Esophagus muscularis mucosa (tissue), 4 donors: ENCODE data around the gene RBM8A. TPM values are rescaled to one million over a fixed set of nuclear protein-coding genes. Genes with fewer than 3 reads are reported as not detected.
A peak's percentile ranks its signal among the peaks of the same experiment; 100 is the strongest.
"Not testable (repeated sequence)": the region's sequence is repeated elsewhere in the genome, so short reads cannot be mapped to it uniquely, and the experiment has no call there.

ENCODE experiments used
- DNase-seq: peaks from one replicate; pipeline ENCODE4 v3.0.0-alpha.2; 2017; ENCODE audit errors: extremely low spot score
- H3K27ac ChIP-seq, 4 donors: fragments of 200-600 bp; sonication (generic); replicated peaks in 1 of 4; 1 replicate in 3 of 4; 2 replicates in 1 of 4; pipeline ENCODE4 v1.5.1; 2016 to 2019; ENCODE audit warnings: mild to moderate bottlenecking in 1 of 4
- H3K27me3 ChIP-seq, 4 donors: fragments of 200-600 bp; sonication (generic); one replicate each; pipeline versions ENCODE4 v1.5.1 to v1.6.0; 2016 to 2019
- H3K36me3 ChIP-seq, 4 donors: fragments of 200-600 bp; sonication (generic); one replicate each; pipeline ENCODE4 v1.5.1; 2016 to 2019
- H3K4me1 ChIP-seq, 4 donors: fragments of 200-600 bp; sonication (generic); one replicate each; pipeline ENCODE4 v1.5.1; 2016 to 2019
- H3K4me3 ChIP-seq, 4 donors: fragments of 200-600 bp; sonication (generic); 1 replicate in 2 of 4; 2 replicates in 2 of 4; pipeline ENCODE4 v1.5.1; 2016 to 2019; ENCODE audit warnings: mild to moderate bottlenecking in 4 of 4, moderate library complexity in 1 of 4
- H3K9me3 ChIP-seq, 4 donors: fragments of 200-600 bp; sonication (generic); 1 replicate in 3 of 4; 2 replicates in 1 of 4; pipeline ENCODE4 v1.5.1; 2016 to 2019
- EP300 ChIP-seq: sonication (generic); formaldehyde crosslinking; IDR thresholded peaks from one replicate; pipeline ENCODE4 v1.6.1; 2017; ENCODE audit warnings: antibody characterized with exemption
- POLR2A ChIP-seq: fragments of 450-650 bp; IDR thresholded peaks from one replicate; pipeline ENCODE4 v1.6.1; 2017; ENCODE audit warnings: antibody characterized with exemption, moderate library complexity, mild to moderate bottlenecking, low read depth
- POLR2AphosphoS5 ChIP-seq, 2 donors: sonication (generic); formaldehyde crosslinking; IDR thresholded peaks; one replicate each; pipeline ENCODE4 v1.6.1; 2017; ENCODE audit warnings: antibody characterized with exemption in 2 of 2
- WGBS: methylation state at CpG from one replicate; pipeline ENCODE4 v1.1.5; 2018; 5-methylcytosine and 5-hydroxymethylcytosine counted together
- intact Hi-C: fragments of 100-400 bp; cut with DNase I; formaldehyde crosslinking; loops from one replicate; pipeline ENCODE4 v1.15.1; 2023
- total RNA-seq, 4 donors: library from RNA; depleted of rRNA; stranded (reverse); fragments of >200 nt; gene quantifications; one replicate each; pipeline versions ENCODE4 v1.1.0 to v1.2.1, GENCODE V29; 2016
- TF ChIP-seq, protein P1 (sequence below), 3 experiments: fragments of 200-600 bp in 2 of 3; fragments of 450-650 bp in 1 of 3; sonication (generic) in 2 of 3; IDR thresholded peaks; one replicate each; pipeline ENCODE4 v1.5.1; 2017 to 2019; ENCODE audit warnings: antibody characterized with exemption in 3 of 3, mild to moderate bottlenecking in 2 of 3, moderate library complexity in 1 of 3

Gene RBM8A
- total RNA-seq, 4 donors from 2014 or later, result 42.8 to 119 (median 69.7) TPM

DNA sequence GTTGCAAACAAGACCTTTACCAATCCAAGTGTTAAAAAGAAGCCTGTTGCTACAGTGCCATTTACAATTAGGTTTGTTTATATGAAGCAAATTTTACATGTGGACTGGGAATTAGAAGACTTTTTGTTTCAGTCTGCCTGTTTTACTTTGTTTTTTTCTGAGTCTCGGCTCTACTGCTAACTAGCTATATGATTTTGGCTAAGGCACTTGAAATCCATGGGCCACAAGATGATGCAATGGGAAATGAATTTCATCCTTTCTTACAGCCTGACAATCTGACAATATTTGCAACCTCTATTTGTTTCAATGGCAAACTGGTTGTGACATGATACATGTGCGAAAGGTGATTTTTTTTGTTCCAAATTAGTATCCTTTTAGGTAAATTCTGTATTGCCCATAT, 5.0 kb downstream of the RBM8A start:
- no peak overlapping the region for H3K4me3 ChIP-seq
- TF ChIP-seq POLR2AphosphoS5 (IDR thresholded peaks at IDR 0.05) (no peak), EP300 (no peak)
- TF ChIP-seq, protein P1, sequence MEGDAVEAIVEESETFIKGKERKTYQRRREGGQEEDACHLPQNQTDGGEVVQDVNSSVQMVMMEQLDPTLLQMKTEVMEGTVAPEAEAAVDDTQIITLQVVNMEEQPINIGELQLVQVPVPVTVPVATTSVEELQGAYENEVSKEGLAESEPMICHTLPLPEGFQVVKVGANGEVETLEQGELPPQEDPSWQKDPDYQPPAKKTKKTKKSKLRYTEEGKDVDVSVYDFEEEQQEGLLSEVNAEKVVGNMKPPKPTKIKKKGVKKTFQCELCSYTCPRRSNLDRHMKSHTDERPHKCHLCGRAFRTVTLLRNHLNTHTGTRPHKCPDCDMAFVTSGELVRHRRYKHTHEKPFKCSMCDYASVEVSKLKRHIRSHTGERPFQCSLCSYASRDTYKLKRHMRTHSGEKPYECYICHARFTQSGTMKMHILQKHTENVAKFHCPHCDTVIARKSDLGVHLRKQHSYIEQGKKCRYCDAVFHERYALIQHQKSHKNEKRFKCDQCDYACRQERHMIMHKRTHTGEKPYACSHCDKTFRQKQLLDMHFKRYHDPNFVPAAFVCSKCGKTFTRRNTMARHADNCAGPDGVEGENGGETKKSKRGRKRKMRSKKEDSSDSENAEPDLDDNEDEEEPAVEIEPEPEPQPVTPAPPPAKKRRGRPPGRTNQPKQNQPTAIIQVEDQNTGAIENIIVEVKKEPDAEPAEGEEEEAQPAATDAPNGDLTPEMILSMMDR (IDR thresholded peaks at IDR 0.05), result no peak
- 63% methylated on average over 2 of the region's 2 CpGs for WGBS
- no peak overlapping the region for H3K27ac ChIP-seq
- H3K27me3 ChIP-seq, result no peaks in the 10 kb centered on the region
- H3K9me3 ChIP-seq, result no peaks in the 10 kb centered on the region
- intact Hi-C loops, result no loop called here
- peaks cover 23 to 35% (median 35%) of the 10 kb centered on the region in 4 donors for H3K4me1 ChIP-seq
- no peak for DNase-seq
- H3K36me3 ChIP-seq, result peaks cover 0 to 30% (median 17%) of the 10 kb centered on the region in 4 donors

GRCh38 chr1:145920297-145920696, 7.0 kb downstream of the RBM8A start:
- H3K36me3 ChIP-seq, result peaks cover 6 to 36% (median 25%) of the 10 kb centered on the region in 4 donors
- DNase-seq, H3K27ac ChIP-seq, H3K27me3 ChIP-seq, H3K9me3 ChIP-seq, intact Hi-C loops, H3K4me3 ChIP-seq: not testable (repeated sequence)
- peaks cover 20 to 32% (median 29%) of the 10 kb centered on the region in 4 donors for H3K4me1 ChIP-seq
- WGBS, result 84% methylated on average over 4 of the region's 4 CpGs

DNA sequence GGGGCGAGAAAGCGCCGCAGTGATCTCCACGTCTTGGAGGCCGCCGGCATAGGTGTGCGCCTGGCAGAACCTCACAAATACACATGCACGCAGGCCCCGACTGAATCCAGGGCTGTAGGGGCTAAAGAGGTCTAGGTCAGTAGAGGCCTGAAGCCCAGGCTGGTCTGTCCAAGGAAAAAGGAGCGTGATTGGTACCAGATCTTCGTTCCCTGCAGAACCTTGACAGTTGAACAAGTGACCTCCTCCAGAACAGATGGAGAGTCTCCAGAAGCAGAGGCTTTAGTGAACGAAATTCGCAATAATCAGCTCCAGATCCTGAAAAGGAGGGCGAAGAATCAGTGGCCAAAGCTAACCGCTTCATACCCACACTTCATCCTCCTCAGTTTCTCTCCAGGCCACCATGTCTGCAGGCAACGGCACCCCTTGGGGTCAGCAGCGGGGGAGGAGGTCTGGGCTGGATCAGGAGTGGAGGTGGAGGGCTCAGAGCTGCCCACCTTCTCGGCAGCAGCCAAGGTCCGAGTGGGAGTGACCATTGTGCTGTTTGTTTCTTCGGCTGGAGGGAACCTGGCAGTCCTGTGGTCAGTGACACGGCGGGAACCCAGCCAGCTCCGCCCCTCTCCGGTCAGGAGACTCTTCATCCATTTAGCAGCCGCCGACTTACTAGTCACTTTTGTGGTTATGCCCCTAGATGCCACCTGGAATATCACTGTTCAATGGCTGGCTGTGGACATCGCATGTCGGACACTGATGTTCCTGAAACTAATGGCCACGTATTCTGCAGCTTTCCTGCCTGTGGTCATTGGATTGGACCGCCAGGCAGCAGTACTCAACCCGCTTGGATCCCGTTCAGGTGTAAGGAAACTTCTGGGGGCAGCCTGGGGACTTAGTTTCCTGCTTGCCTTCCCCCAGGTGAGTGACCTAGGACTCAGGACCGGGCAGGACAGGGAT, 8.0 kb downstream of the RBM8A start:
- peaks cover 6 to 44% (median 34%) of the 10 kb centered on the region in 4 donors for H3K36me3 ChIP-seq
- no peaks in the 10 kb centered on the region for H3K27me3 ChIP-seq
- H3K9me3 ChIP-seq, result no peaks in the 10 kb centered on the region
- peak overlapping the region; percentile 79 to 91 (median 80) for H3K4me3 ChIP-seq
- WGBS, result 2% methylated on average over 23 of the region's 33 CpGs
- TF ChIP-seq EP300 (no peak), POLR2AphosphoS5 (IDR thresholded peaks at IDR 0.05) (no peak), POLR2A (no peak)
- TF ChIP-seq, protein P1 (IDR thresholded peaks at IDR 0.05), result no peak
- intact Hi-C loops, result loop anchor here (5.0 kb wide), 1 partner anchor 93 kb away; no protein-coding TSS in a partner anchor
- H3K4me1 ChIP-seq, result peaks cover 20 to 32% (median 29%) of the 10 kb centered on the region in 4 donors
- H3K27ac ChIP-seq, result peak overlapping the region; percentile 82 to 93 (median 90)
- no peak for DNase-seq

GRCh38 chr1:145918144-145918991, 8.9 kb downstream of the RBM8A start, which contains the start of gene PEX11B:
TSS of gene PEX11B (minus strand) at chr1:145918717. CDS start at chr1:145918688, 29 bp downstream.
- Histone ChIP-seq H3K27me3 (no peaks in the 10 kb centered on the region), H3K9me3 (no peaks in the 10 kb centered on the region), H3K27ac (peak within 1 kb of the TSS; percentile 82 to 93 (median 90)), H3K36me3 (peaks cover 6 to 48% (median 37%) of the 10 kb centered on the region in 4 donors), H3K4me3 (peak within 1 kb of the TSS; percentile 79 to 91 (median 80)), H3K4me1 (peaks cover 20 to 32% (median 29%) of the 10 kb centered on the region in 4 donors)
- WGBS, result 0% methylated on average over 47 of the region's 51 CpGs
- TF ChIP-seq, protein P1 (IDR thresholded peaks at IDR 0.05), result peak in 1 of 3 experiments; percentile 23
- no peak for TF ChIP-seq EP300
- TF ChIP-seq POLR2AphosphoS5 (IDR thresholded peaks at IDR 0.05), result peak; percentile 86 to 88
- peak; percentile 51 for TF ChIP-seq POLR2A
- intact Hi-C loops, result loop anchor here (5.0 kb wide), 1 partner anchor 94 kb away; no protein-coding TSS in a partner anchor
- peak; percentile 97 for DNase-seq
